ENCODE results near the gene BARX1. TPM values are rescaled to one million over a fixed set of nuclear protein-coding genes. Genes with fewer than 3 reads are reported as not detected.

BARX1 gene
- total RNA-seq, 1 donor from 2014 or later = not detected

DNA sequence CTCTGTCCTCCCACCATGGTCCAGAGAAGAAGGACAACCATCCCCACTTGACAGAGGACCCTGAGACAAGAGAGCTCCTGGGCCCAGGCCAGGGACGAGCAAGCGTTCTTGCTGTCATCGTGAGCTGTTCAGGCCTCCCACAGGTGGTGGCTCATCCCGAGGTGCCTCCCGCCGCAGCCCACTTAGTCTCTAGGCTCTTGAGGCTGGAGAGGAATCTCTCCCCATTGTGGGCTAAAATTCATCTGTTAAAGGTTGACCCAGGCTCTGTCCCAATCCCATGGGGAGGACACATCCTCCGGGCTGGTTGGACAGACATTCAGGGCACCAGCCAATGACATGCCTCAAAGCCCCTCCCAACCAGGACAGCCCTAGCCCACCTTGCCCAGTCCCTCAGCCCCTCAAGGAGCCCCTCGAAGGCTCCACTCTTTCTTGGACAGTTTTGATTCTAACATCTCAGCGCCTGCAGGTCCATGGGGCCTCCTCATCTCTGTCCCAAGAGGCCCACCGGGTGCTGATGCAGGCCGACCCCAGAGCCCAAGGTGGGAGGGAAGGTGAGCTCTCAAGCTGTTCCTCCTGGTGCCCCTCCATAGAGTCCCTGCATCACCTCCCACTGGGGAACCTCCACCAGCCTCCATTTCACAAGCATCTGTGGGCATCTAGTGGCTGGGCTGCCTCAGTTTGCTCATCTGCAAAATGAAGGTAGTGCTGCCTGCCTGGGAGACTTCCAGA is 52.9 kb downstream of the BARX1 start:
- Mint-ChIP-seq H3K4me1 (no peaks in the 10 kb centered on the region), H3K4me3 (no peak overlapping the region), H3K27me3 (peaks cover 3% of the 10 kb centered on the region), H3K36me3 (ENCODE audit: low read depth) (no peaks in the 10 kb centered on the region), H3K27ac (no peak overlapping the region), H3K9me3 (no peaks in the 10 kb centered on the region)
- ChIA-PET CTCF (no interaction called here), POLR2A (no interaction called here)
- intact Hi-C loops (cut with micrococcal nuclease) = no loop called here
- ATAC-seq (ENCODE audit: low read depth) (no peak), DNase-seq (no peak)
- TF ChIP-seq, protein P1, sequence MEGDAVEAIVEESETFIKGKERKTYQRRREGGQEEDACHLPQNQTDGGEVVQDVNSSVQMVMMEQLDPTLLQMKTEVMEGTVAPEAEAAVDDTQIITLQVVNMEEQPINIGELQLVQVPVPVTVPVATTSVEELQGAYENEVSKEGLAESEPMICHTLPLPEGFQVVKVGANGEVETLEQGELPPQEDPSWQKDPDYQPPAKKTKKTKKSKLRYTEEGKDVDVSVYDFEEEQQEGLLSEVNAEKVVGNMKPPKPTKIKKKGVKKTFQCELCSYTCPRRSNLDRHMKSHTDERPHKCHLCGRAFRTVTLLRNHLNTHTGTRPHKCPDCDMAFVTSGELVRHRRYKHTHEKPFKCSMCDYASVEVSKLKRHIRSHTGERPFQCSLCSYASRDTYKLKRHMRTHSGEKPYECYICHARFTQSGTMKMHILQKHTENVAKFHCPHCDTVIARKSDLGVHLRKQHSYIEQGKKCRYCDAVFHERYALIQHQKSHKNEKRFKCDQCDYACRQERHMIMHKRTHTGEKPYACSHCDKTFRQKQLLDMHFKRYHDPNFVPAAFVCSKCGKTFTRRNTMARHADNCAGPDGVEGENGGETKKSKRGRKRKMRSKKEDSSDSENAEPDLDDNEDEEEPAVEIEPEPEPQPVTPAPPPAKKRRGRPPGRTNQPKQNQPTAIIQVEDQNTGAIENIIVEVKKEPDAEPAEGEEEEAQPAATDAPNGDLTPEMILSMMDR (IDR thresholded peaks at IDR 0.05) = no peak

Other genes starting within 250 kb of the BARX1 start
- gene PTPDC1, start 129.1 kb upstream of the BARX1 start, total RNA-seq = 7.1 and 8.4 TPM in 2 replicates